GM10248 (cell line): ENCODE data around the gene RASGEF1C.

Experiments
- CTCF ChIA-PET: fragments of 300-600 bp; sonication (Branson Sonifier 250); formaldehyde crosslinking; extraction: SDS; loops from one replicate; lab custom pipeline; 2021; ENCODE audit warnings: antibody characterized with exemption; lab: Yijun Ruan, JAX
- POLR2A ChIA-PET: fragments of 350-650 bp; sonication (Branson Sonifier 250); formaldehyde crosslinking; extraction: SDS; loops from one replicate; lab custom pipeline; 2020; ENCODE audit warnings: antibody characterized with exemption; lab: Yijun Ruan, JAX
- DNase-seq: peaks from one replicate; pipeline ENCODE4 v3.0.0; 2012; ENCODE audit errors: extremely low spot score
- CTCF ChIP-seq: IDR thresholded peaks from 2 replicates; pipeline ENCODE4 v1.5.1; 2012; ENCODE audit warnings: mild to moderate bottlenecking, low read depth; ENCODE audit errors: extremely low read depth, missing control alignments, control extremely low read depth

Gene RASGEF1C

GRCh38 chr5:180187767-180188166, 21.2 kb downstream of the RASGEF1C start:
- CTCF ChIA-PET = no interaction called here
- POLR2A ChIA-PET = no interaction called here
- DNase-seq = no peak
- no peak for TF ChIP-seq CTCF

DNA sequence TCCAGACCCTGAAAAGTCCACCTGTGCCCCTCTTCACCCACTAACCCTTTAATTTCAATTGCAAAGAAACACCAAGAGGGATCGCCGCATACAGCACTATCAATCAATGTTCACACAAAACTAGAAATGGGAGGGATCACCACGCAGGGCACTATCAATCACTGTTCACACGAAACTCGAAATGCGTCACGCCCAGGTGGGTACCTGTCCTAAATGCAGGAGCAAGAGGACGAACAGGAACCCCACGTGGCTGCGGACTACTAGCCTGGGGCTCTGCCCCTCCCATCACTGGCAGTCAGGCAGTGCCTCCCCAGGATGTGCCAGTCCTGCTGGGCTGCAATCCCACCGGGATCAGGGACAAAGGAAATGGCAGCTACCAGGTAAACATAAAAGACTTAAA, 28.2 kb downstream of the RASGEF1C start:
- CTCF ChIA-PET = no interaction called here
- no peak for DNase-seq
- POLR2A ChIA-PET = no interaction called here
- no peak for TF ChIP-seq CTCF

DNA sequence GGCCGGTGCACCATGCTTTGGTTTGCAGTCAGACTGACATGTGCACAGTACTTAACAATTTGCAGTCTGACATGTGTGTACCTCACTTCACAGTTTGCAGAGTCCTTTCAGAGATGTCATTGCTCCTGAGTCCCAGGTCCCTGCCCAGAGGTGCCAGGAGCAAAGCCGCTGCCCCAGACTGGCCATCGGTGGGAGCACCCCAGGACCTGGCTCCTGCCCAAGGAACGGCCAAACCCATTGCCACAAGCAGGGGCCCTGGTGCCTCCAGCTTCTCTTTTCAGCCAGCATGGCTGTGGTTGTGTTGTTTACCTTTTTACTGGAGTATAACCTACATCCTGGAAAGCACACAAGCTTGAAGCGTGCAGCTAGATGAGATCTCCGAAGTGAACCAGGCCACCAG, 28.6 kb downstream of the RASGEF1C start:
- ChIA-PET CTCF (no interaction called here), POLR2A (no interaction called here)
- DNase-seq = no peak
- no peak for TF ChIP-seq CTCF

GRCh38 chr5:180179442-180180420, 29.3 kb downstream of the RASGEF1C start:
- ChIA-PET POLR2A (no interaction called here), CTCF (no interaction called here)
- no peak for DNase-seq
- no peak for TF ChIP-seq CTCF

GRCh38 chr5:180178531-180179441, 30.2 kb downstream of the RASGEF1C start:
- ChIA-PET POLR2A (no interaction called here), CTCF (no interaction called here)
- no peak for TF ChIP-seq CTCF
- DNase-seq = no peak

- POLR2A ChIA-PET = no interaction called here
- DNase-seq = no peak
- CTCF ChIA-PET = no interaction called here
- no peak for TF ChIP-seq CTCF
Measured at GRCh38 chr5:180176191-180176590, 32.8 kb downstream of the RASGEF1C start.
